Liver (tissue), 3 donors: Measurements from ENCODE around the gene CRMP1.

Experiments
- RAD21 ChIP-seq, 2 donors: IDR thresholded peaks; 2 replicates each; pipeline ENCODE4 v1.6.1; 2016; ENCODE audit warnings: antibody characterized with exemption in 2 of 2, mild to moderate bottlenecking in 2 of 2
- REST ChIP-seq: IDR thresholded peaks from 2 replicates; pipeline ENCODE4 v1.6.1; 2016; ENCODE audit warnings: antibody characterized with exemption, mild to moderate bottlenecking
- RXRA ChIP-seq, 2 donors: IDR thresholded peaks; 2 replicates each; pipeline ENCODE4 v1.6.1; 2017 to 2018; ENCODE audit warnings: antibody characterized with exemption in 2 of 2, mild to moderate bottlenecking in 1 of 2
- TAF1 ChIP-seq: conservative IDR thresholded peaks from 2 replicates; pipeline ENCODE4 v1.6.1; 2016; ENCODE audit warnings: antibody characterized with exemption, mild to moderate bottlenecking
- TF ChIP-seq, protein P1 (sequence below): fragments of 150-350 bp; IDR thresholded peaks from 2 replicates; pipeline ENCODE4 v1.5.1; 2017; ENCODE audit warnings: improper control_type of control experiment, low read depth, low read length; ENCODE audit not compliant: missing input control
- TF ChIP-seq, protein P2 (sequence below): IDR thresholded peaks from 2 replicates; pipeline ENCODE4 v1.6.1; 2016; ENCODE audit warnings: antibody characterized with exemption
- donor health status: healthy.
- donor health status: healthy.

- TF ChIP-seq, protein P1, sequence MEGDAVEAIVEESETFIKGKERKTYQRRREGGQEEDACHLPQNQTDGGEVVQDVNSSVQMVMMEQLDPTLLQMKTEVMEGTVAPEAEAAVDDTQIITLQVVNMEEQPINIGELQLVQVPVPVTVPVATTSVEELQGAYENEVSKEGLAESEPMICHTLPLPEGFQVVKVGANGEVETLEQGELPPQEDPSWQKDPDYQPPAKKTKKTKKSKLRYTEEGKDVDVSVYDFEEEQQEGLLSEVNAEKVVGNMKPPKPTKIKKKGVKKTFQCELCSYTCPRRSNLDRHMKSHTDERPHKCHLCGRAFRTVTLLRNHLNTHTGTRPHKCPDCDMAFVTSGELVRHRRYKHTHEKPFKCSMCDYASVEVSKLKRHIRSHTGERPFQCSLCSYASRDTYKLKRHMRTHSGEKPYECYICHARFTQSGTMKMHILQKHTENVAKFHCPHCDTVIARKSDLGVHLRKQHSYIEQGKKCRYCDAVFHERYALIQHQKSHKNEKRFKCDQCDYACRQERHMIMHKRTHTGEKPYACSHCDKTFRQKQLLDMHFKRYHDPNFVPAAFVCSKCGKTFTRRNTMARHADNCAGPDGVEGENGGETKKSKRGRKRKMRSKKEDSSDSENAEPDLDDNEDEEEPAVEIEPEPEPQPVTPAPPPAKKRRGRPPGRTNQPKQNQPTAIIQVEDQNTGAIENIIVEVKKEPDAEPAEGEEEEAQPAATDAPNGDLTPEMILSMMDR: no peak
- TF ChIP-seq, protein P2, sequence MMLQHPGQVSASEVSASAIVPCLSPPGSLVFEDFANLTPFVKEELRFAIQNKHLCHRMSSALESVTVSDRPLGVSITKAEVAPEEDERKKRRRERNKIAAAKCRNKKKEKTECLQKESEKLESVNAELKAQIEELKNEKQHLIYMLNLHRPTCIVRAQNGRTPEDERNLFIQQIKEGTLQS: no peak
- TF ChIP-seq RXRA (IDR thresholded peaks at IDR 0.05) (no peak), RAD21 (IDR thresholded peaks at IDR 0.05) (no peak), TAF1 (no peak), REST (no peak)
These were observed 97.3 kb downstream of the CRMP1 start for GRCh38 chr4:5795580-5795979.
